Measurements from ENCODE around the gene SERAC1. TPM values are rescaled to one million over a fixed set of nuclear protein-coding genes. Genes with fewer than 3 reads are reported as not detected.
A peak's percentile ranks its signal among the peaks of the same experiment; 100 is the strongest.

The SERAC1 gene
- total and polyA plus RNA-seq, 10 of the 15 experiments (the other 5 are each of a cell fraction or from before 2014, with no cell fraction given) = 0.76 to 2.9 (median 2.2) TPM

GRCh38 chr6:158086504-158087223 is 81.4 kb downstream of the SERAC1 start (continued):
- TF ChIP-seq GATAD2B (conservative IDR thresholded peaks at IDR 0.05; ENCODE audit: low read depth) (no peak), ASH2L (IDR thresholded peaks at IDR 0.05; ENCODE audit: borderline replicate concordance, low read depth) (no peak), DPF2 (IDR thresholded peaks at IDR 0.05) (0 out of 2 replicates have a peak, but pooled peaks have one; percentile 1), TCF7 (IDR thresholded peaks at IDR 0.05; ENCODE audit: borderline replicate concordance) (no peak), IKZF1 (conservative IDR thresholded peaks at IDR 0.05) (no peak; the same call in 1 of the 2 replicates), ATF2 (IDR thresholded peaks at IDR 0.05; ENCODE audit: low read length) (no peak), ZZZ3 (IDR thresholded peaks at IDR 0.05; ENCODE audit: control insufficient read depth, insufficient read length, low read depth) (no peak), RAD21 (IDR thresholded peaks at IDR 0.05; ENCODE audit: insufficient read depth, low read depth, low read length) (no peak), IKZF2 (IDR thresholded peaks at IDR 0.05) (peak in 1 of 2 experiments; percentile 11; a peak in 1 of 4 replicates), BCL3 (IDR thresholded peaks at IDR 0.05; ENCODE audit: borderline replicate concordance, insufficient read depth, low read depth, low read length, poor library complexity, severe bottlenecking) (no peak), PML (IDR thresholded peaks at IDR 0.05; ENCODE audit: low read length) (no peak), MEF2A (IDR thresholded peaks at IDR 0.05; ENCODE audit: insufficient read depth, low read depth, low read length) (no peak), STAT1 (conservative IDR thresholded peaks at IDR 0.05) (no peak), KLF5 (IDR thresholded peaks at IDR 0.05; ENCODE audit: partially characterized antibody) (no peak), SP1 (IDR thresholded peaks at IDR 0.05; ENCODE audit: low read depth, low read length) (no peak), POU2F2 (IDR thresholded peaks at IDR 0.05; ENCODE audit: borderline replicate concordance, low read depth, low read length) (no peak), SPI1 (IDR thresholded peaks at IDR 0.05; ENCODE audit: borderline replicate concordance, insufficient read depth, low read depth, low read length) (0 out of 2 replicates have a peak, but pooled peaks have one; percentile 55), MXI1 (IDR thresholded peaks at IDR 0.05; ENCODE audit: low read depth, low read length) (no peak), ZNF24 (IDR thresholded peaks at IDR 0.05) (no peak)

All from GM12878 (cell line).